ENCODE data around the gene CALN1. TPM values are rescaled to one million over a fixed set of nuclear protein-coding genes. Genes with fewer than 3 reads are reported as not detected.

CALN1 gene
- total and polyA plus RNA-seq, 7 donors: 0.01 to 0.06 (median 0.02) TPM; not detected in 2

GRCh38 chr7:72394016-72394415 is 18.1 kb downstream of the CALN1 start:
- H3K27me3 ChIP-seq (ENCODE audit: insufficient read depth in 3 of 3, low read length in 2 of 3): no peaks in the 10 kb centered on the region
- TF ChIP-seq CTCF (IDR thresholded peaks at IDR 0.05): no peak
- H3K27ac ChIP-seq: no peak overlapping the region
- intact Hi-C loops (cut with DNase I): no loop called here
- no peaks in the 10 kb centered on the region for H3K36me3 ChIP-seq (ENCODE audit: insufficient read depth in 1 of 2, low read depth in 1 of 2)
- ATAC-seq (no peak), DNase-seq (no peak)
- WGBS, 3 donors: 58 to 64% (median 63%) methylated on average over 1 of the region's 1 CpG
- H3K4me1 ChIP-seq: no peaks in the 10 kb centered on the region
- H3K9me3 ChIP-seq: no peaks in the 10 kb centered on the region
- no peak overlapping the region for H3K4me3 ChIP-seq

- WGBS, 3 donors: 91 to 95% (median 93%) methylated on average over 7 of the region's 7 CpGs
- intact Hi-C loops (cut with DNase I): no loop called here
- no peaks in the 10 kb centered on the region for H3K36me3 ChIP-seq (ENCODE audit: insufficient read depth in 1 of 2, low read depth in 1 of 2)
Measured at GRCh38 chr7:72391821-72392377, 20.2 kb downstream of the CALN1 start.

GRCh38 chr7:72386118-72386517 is 26.0 kb downstream of the CALN1 start:
- ATAC-seq (no peak), DNase-seq (no peak)
- H3K27ac ChIP-seq: no peak overlapping the region
- no peaks in the 10 kb centered on the region for H3K4me1 ChIP-seq
- intact Hi-C loops (cut with DNase I): no loop called here
- H3K9me3 ChIP-seq: no peaks in the 10 kb centered on the region
- no peak overlapping the region for H3K4me3 ChIP-seq
- H3K36me3 ChIP-seq (ENCODE audit: insufficient read depth in 1 of 2, low read depth in 1 of 2): no peaks in the 10 kb centered on the region
- no peak for TF ChIP-seq CTCF (IDR thresholded peaks at IDR 0.05)
- WGBS, 3 donors: 77 to 85% (median 78%) methylated on average over 3 of the region's 3 CpGs
- no peaks in the 10 kb centered on the region for H3K27me3 ChIP-seq (ENCODE audit: insufficient read depth in 3 of 3, low read length in 2 of 3)

More at GRCh38 chr7:72391821-72392377, 20.2 kb downstream of the CALN1 start:
- no peaks in the 10 kb centered on the region for H3K27me3 ChIP-seq (ENCODE audit: insufficient read depth in 3 of 3, low read length in 2 of 3)
- no peaks in the 10 kb centered on the region for H3K4me1 ChIP-seq
- no peak for TF ChIP-seq CTCF (IDR thresholded peaks at IDR 0.05)
- ATAC-seq: no peak
- H3K9me3 ChIP-seq: no peaks in the 10 kb centered on the region
- no peak overlapping the region for H3K4me3 ChIP-seq
- no peak overlapping the region for H3K27ac ChIP-seq
- no peak for DNase-seq

- H3K9me3 ChIP-seq: no peaks in the 10 kb centered on the region
- WGBS, 3 donors: 93 to 98% (median 95%) methylated on average over 4 of the region's 4 CpGs
- H3K4me1 ChIP-seq: no peaks in the 10 kb centered on the region
- intact Hi-C loops (cut with DNase I): no loop called here
- ATAC-seq (no peak), DNase-seq (no peak)
- H3K36me3 ChIP-seq (ENCODE audit: insufficient read depth in 1 of 2, low read depth in 1 of 2): no peaks in the 10 kb centered on the region
- H3K27me3 ChIP-seq (ENCODE audit: insufficient read depth in 3 of 3, low read length in 2 of 3): no peaks in the 10 kb centered on the region
- no peak overlapping the region for H3K27ac ChIP-seq
- no peak for TF ChIP-seq CTCF (IDR thresholded peaks at IDR 0.05)
- H3K4me3 ChIP-seq: no peak overlapping the region
Measured at GRCh38 chr7:72362246-72362645, 49.9 kb downstream of the CALN1 start.

DNA sequence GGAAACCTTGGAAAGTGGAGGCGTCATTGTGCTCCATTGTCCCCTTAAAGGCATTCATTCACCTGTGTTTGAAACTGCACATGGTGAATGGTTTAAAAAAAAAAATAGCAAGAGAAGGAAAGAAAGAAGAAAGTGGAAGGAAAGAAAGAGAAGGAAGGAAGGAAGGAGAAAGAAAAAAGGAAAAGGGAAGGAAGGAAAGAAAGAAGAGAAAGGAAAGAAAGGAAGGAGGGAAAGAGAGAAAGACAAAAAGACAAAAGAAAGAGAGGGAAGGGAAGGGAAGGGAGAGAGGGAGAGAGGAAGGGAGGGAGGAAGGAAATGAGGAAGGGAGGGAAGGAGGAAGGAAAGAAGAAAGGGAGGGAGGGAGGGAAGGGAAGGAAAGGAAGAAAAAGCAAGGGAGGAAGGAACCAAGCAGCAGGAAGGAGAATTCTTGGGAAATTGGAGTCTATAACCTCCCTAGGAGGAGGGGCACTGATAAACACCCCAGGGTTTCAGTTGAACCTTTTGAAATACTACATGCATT is 66.9 kb downstream of the CALN1 start:
- Histone ChIP-seq H3K36me3 (ENCODE audit: insufficient read depth in 1 of 2, low read depth in 1 of 2) (no peaks in the 10 kb centered on the region), H3K9me3 (no peaks in the 10 kb centered on the region), H3K27ac (no peak overlapping the region), H3K4me3 (no peak overlapping the region), H3K27me3 (ENCODE audit: insufficient read depth in 3 of 3, low read length in 2 of 3) (peaks cover 0 to 3% (median 0%) of the 10 kb centered on the region in 3 donors), H3K4me1 (no peaks in the 10 kb centered on the region)
- DNase-seq: no peak
- ATAC-seq: no peak
- WGBS, 3 donors: 90 to 92% (median 91%) methylated on average over 1 of the region's 1 CpG
- no peak for TF ChIP-seq CTCF (IDR thresholded peaks at IDR 0.05)
- intact Hi-C loops (cut with DNase I): no loop called here

Data from psoas muscle (tissue), 8 donors.